ENCODE measurements around the gene MDFI.

Gene MDFI

DNA sequence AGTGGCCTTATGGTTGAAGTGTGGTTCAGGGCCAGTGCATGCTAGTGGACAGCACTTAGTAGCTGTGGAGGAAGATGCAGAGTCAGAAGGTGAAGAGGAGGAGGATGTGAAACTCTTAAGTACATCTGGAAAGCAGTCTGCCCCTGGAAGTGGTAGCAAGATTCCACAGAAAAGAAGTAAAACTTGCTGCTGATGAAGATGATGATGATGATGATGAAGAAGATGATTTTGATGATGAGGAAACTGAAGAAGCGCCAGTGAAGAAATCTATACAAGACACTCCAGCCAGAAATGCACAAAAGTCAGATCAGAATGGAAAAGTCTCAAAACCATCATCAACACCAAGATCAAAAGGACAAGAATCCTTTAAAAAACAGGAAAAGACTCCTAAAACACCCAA, 28.9 kb downstream of the MDFI start:
- no peak for TF ChIP-seq CTCF (IDR thresholded peaks at IDR 0.05; ENCODE audit: control insufficient read depth, extremely low read depth, insufficient read depth)
- H3K4me3 ChIP-seq (ENCODE audit: low read depth, low read length), result no peak overlapping the region

DNA sequence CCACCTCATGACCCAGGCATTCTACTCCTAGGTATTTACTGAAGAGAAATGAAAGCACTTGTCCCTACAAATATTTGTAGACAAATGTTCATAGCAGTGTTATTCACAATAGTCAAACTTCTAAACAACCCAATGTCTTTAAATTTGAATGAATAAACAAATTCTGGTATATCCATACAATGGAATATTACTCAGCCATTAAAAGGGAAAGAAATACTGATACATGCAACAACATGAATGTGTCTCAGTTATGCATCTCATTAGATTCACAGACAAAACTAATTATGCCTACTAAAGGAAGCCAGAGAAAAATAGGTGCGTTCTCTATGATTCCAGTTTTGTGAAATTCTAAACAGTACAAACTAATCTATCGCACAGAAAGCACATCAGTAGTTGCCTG, 30.7 kb downstream of the MDFI start:
- TF ChIP-seq CTCF (IDR thresholded peaks at IDR 0.05; ENCODE audit: control insufficient read depth, extremely low read depth, insufficient read depth), result no peak

More for the DNA sequence above, 28.9 kb downstream of the MDFI start:
- DNase-seq (ENCODE audit: low read depth), result no peak

DNA sequence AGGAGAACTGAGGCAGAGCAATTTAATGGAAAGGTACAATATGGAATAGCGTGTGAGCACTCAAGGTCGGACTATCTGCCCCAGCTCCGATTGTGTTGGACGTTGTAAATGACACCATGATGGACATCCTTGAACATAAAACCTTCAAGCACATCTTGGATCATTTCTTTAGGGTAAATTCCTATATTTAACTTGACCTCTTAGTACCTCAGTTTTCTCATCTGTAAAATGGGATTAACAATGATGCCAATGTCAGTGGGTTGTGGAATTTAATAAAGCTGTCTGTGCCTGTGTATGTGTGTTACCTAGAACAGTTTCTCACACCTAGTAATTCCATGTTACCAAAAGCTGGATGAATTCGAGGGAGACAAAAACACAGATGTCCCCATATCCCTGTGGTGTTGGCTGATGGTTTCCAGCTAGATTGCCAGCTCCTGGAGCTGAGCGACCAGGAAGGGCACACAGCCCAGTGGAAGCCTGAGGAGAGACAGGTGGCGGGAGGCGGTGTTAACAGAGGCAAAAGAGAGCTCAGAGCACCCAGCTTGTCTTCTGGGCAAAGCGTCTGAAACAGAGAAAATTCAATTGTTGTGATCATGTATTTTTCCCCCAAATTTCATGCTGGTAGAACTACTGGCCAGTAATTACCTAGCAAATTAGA, 32.6 kb downstream of the MDFI start:
- TF ChIP-seq CTCF (IDR thresholded peaks at IDR 0.05; ENCODE audit: control insufficient read depth, extremely low read depth, insufficient read depth), result no peak
- no peak overlapping the region for H3K4me3 ChIP-seq (ENCODE audit: low read depth, low read length)
- DNase-seq (ENCODE audit: low read depth), result no peak

More for the DNA sequence above, 30.7 kb downstream of the MDFI start:
- DNase-seq (ENCODE audit: low read depth), result no peak
- H3K4me3 ChIP-seq (ENCODE audit: low read depth, low read length), result no peak overlapping the region

DNA sequence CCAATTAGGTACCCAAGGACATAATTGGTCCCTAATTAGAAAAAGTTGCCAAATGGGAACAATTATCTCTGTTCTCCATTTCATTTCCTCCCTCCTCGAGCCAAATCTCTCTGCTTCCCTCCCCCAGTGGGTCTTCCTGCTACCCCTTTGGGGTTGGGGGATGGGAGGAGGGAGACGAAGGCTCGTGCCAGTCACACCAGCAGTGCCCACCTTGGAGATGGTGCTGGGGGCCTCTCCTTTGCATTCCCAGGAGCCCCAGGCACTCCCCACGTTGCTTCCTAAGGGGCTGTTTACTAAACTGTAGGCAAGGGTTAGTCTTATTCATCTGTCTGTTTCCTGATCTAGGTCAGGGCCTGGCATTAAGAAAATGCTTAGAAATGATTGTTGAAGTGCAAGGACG, 33.1 kb downstream of the MDFI start:
- no peak overlapping the region for H3K4me3 ChIP-seq (ENCODE audit: low read depth, low read length)
- no peak for TF ChIP-seq CTCF (IDR thresholded peaks at IDR 0.05; ENCODE audit: control insufficient read depth, extremely low read depth, insufficient read depth)
- no peak for DNase-seq (ENCODE audit: low read depth)

GRCh38 chr6:41672016-41672415, 33.7 kb downstream of the MDFI start:
- no peak overlapping the region for H3K4me3 ChIP-seq (ENCODE audit: low read depth, low read length)
- no peak for DNase-seq (ENCODE audit: low read depth)
- no peak for TF ChIP-seq CTCF (IDR thresholded peaks at IDR 0.05; ENCODE audit: control insufficient read depth, extremely low read depth, insufficient read depth)

DNA sequence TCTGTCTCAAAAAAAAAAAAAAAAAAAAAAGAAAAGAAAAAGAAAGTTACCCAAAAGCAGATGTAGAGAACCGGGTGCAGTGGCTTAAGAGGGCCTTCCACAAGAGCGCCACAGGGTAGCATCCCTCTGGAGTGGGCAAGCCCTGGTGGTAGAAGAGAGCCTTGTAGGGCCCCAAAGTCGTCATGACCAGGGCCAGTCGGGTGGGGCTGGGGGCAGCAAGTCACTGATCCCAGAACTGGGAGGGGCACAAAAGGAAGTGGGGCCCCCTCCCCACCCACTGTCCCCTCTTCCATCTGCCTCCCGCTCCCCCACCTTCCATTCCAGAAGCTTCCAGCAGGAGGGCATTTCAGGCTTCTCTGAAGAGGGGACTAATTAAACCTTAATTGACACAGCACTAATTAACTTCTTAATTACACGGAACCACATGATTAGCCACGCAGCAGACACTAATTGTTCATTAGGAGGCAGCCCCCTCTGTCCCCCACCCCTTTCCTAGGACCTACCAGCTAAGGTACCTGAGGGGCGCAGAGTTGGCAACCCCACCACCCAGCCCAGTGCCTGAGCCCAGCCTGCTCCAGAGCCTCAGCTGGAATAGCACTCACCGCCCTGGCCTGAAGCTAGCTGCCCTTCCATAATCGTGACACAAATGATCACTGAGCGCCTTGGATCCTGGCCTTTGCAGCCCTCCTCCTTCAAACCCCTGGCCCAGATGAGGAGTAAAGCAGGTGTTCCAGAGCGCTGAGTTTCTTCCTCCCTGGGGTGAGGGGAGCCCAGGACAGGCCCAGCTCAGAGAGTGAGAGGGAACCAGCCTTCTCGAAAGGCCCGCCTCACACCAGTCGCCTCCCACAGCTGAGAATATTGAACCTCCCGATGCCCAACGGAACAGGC, 34.8 kb downstream of the MDFI start:
- no peak overlapping the region for H3K4me3 ChIP-seq (ENCODE audit: low read depth, low read length)
- no peak for TF ChIP-seq CTCF (IDR thresholded peaks at IDR 0.05; ENCODE audit: control insufficient read depth, extremely low read depth, insufficient read depth)
- no peak for DNase-seq (ENCODE audit: low read depth)

Measured in LNCaP clone FGC (cell line).